ENCODE measurements around the gene HHLA2.

HHLA2 gene

GRCh38 chr3:108396336-108396735 lies 100.0 kb downstream of the HHLA2 start:
- DNase-seq = no peak

GRCh38 chr3:108398510-108398909 lies 102.2 kb downstream of the HHLA2 start:
- no peak for DNase-seq

GRCh38 chr3:108401836-108402235 lies 105.5 kb downstream of the HHLA2 start:
- no peak for DNase-seq

- DNase-seq = no peak
Measured at GRCh38 chr3:108403198-108403597, 106.8 kb downstream of the HHLA2 start.

- no peak for DNase-seq
Measured at GRCh38 chr3:108403686-108404345, 107.5 kb downstream of the HHLA2 start.

- DNase-seq = no peak
Measured at GRCh38 chr3:108404368-108404767, 108.0 kb downstream of the HHLA2 start.

GRCh38 chr3:108406063-108406660 lies 109.8 kb downstream of the HHLA2 start:
- DNase-seq = no peak

GRCh38 chr3:108406661-108407206 lies 110.4 kb downstream of the HHLA2 start:
- DNase-seq = peak; percentile 26 to 71

GRCh38 chr3:108407886-108408285 lies 111.5 kb downstream of the HHLA2 start:
- no peak for DNase-seq

GRCh38 chr3:108408883-108409799 lies 112.8 kb downstream of the HHLA2 start:
- peak in 1 of 2 experiments; percentile 36 for DNase-seq

GRCh38 chr3:108409800-108410178 lies 113.4 kb downstream of the HHLA2 start:
- DNase-seq = peak in 1 of 2 experiments; percentile 26

GRCh38 chr3:108410531-108410984 lies 114.2 kb downstream of the HHLA2 start:
- DNase-seq = peak in 1 of 2 experiments; percentile 37

- DNase-seq = no peak
Measured at GRCh38 chr3:108412121-108412750, 115.9 kb downstream of the HHLA2 start.

- no peak for DNase-seq
Measured at GRCh38 chr3:108414007-108414406, 117.7 kb downstream of the HHLA2 start.

- DNase-seq = no peak
Measured at GRCh38 chr3:108415661-108416060, 119.3 kb downstream of the HHLA2 start.

- DNase-seq = no peak
Measured at GRCh38 chr3:108416111-108416869, 119.9 kb downstream of the HHLA2 start.

- DNase-seq = no peak
Measured at GRCh38 chr3:108420926-108421325, 124.6 kb downstream of the HHLA2 start.
